Stomach (tissue), 9 donors: ENCODE results near the gene LMF2. TPM values are rescaled to one million over a fixed set of nuclear protein-coding genes. Genes with fewer than 3 reads are reported as not detected.
A peak's percentile ranks its signal among the peaks of the same experiment; 100 is the strongest.
"Not testable (repeated sequence)": the region's sequence is repeated elsewhere in the genome, so short reads cannot be mapped to it uniquely, and the experiment has no call there.

ENCODE experiments used
- DNase-seq, 2 donors: peaks; one replicate each; pipeline versions ENCODE4 v3.0.0 to v3.0.0-alpha.2; 2013 to 2019
- H3K27ac ChIP-seq, 5 donors: fragments of 200-600 bp in 4 of 5; sonication (generic) in 4 of 5; one replicate each; pipeline ENCODE4 v1.5.1; 2013 to 2019; ENCODE audit warnings: mild to moderate bottlenecking in 1 of 5, moderate library complexity in 1 of 5
- H3K27me3 ChIP-seq, 3 donors: fragments of 200-600 bp; sonication (generic); one replicate each; pipeline ENCODE4 v1.5.1; 2017 to 2019; ENCODE audit warnings: mixed run types in 1 of 3
- H3K36me3 ChIP-seq, 4 donors: fragments of 200-600 bp; sonication (generic); 1 replicate in 3 of 4; 2 replicates in 1 of 4; pipeline ENCODE4 v1.5.1; 2016 to 2019
- H3K4me1 ChIP-seq, 4 donors: fragments of 200-600 bp; sonication (generic); one replicate each; pipeline ENCODE4 v1.5.1; 2016 to 2019
- H3K4me3 ChIP-seq, 4 donors: fragments of 200-600 bp; sonication (generic) in 3 of 4; one replicate each; pipeline ENCODE4 v1.5.1; 2016 to 2019; ENCODE audit warnings: mild to moderate bottlenecking in 1 of 4
- H3K9me3 ChIP-seq, 4 donors: fragments of 200-600 bp; sonication (generic); one replicate each; pipeline ENCODE4 v1.5.1; 2016 to 2019
- CTCF ChIP-seq, 7 experiments: fragments of 450-650 bp in 4 of 7; fragments of 200-600 bp in 3 of 7; sonication (generic) in 3 of 7; IDR thresholded peaks; one replicate each; pipeline ENCODE4 v1.5.1; 2016 to 2019; ENCODE audit warnings: antibody characterized with exemption in 7 of 7, control low read depth in 2 of 7, mild to moderate bottlenecking in 1 of 7
- EP300 ChIP-seq: sonication (generic); formaldehyde crosslinking; IDR thresholded peaks from one replicate; pipeline ENCODE4 v1.6.1; 2017; ENCODE audit warnings: antibody characterized with exemption
- POLR2A ChIP-seq, 4 donors: fragments of 450-650 bp; IDR thresholded peaks; one replicate each; pipeline ENCODE4 v1.6.1; 2016; ENCODE audit warnings: antibody characterized with exemption in 4 of 4, control low read depth in 2 of 4, mild to moderate bottlenecking in 1 of 4, moderate library complexity in 1 of 4
- POLR2AphosphoS5 ChIP-seq, 3 donors: sonication (generic); formaldehyde crosslinking; IDR thresholded peaks; one replicate each; pipeline ENCODE4 v1.6.1; 2016; ENCODE audit warnings: antibody characterized with exemption in 3 of 3
- WGBS, 5 donors: extraction: QIAGEN DNeasy Blood & Tissue Kit in 3 of 5; methylation state at CpG; one replicate each; pipeline versions ENCODE4 v1.1.5 to v1.1.7; 2013 to 2018; 5-methylcytosine and 5-hydroxymethylcytosine counted together
- intact Hi-C: fragments of 100-400 bp; cut with DNase I; formaldehyde crosslinking; loops from one replicate; pipeline ENCODE4 v1.15.1; 2023; ENCODE audit warnings: low total_unique reads
- polyA plus RNA-seq, 3 donors: library from polyadenylated mRNA; stranded (reverse); fragments of 200-250 nt; gene quantifications; one replicate each; pipeline ENCODE4 v1.2.3, GENCODE V29; 2013
- total RNA-seq, 5 donors: library from RNA; depleted of rRNA; stranded (reverse); fragments of >200 nt; gene quantifications; one replicate each; pipeline versions ENCODE4 v1.1.0 to v1.2.3, GENCODE V29; 2014 to 2016
- donor health status: healthy with polysubstance abuse.
- donor health status: Bipolar disorder and iron deficiency.
- donor health status: healthy.

LMF2 gene
- total and polyA plus RNA-seq, 8 donors = 11.9 to 212 (median 52.9) TPM

DNA sequence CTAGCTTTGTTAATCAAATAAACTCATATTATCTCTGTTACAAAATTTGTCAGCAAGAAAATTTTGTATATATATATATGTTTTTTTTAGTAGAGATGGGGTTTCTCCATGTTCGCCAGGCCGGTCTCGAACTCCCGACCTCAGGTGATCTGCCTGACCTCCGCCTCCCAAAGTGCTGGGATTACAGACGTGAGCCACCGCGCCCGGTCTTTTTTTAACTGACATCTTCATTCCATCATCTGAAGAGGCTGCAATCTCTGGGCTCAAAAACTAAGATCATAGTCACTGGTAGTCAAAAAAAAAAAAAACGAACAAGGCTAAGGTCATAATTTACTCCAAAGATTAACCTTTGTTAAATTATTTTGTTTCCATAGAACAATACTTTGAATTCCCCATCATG lies 32.9 kb upstream of the LMF2 start:
- Histone ChIP-seq H3K36me3 (no peaks in the 10 kb centered on the region), H3K27ac (peak overlapping the region in 4 of 5 donors; percentile 27 to 98 (median 86)), H3K27me3 (peaks cover 0 to 35% (median 0%) of the 10 kb centered on the region in 3 donors), H3K4me3 (no peak overlapping the region), H3K4me1 (peaks cover 16 to 55% (median 32%) of the 10 kb centered on the region in 4 donors), H3K9me3 (no peaks in the 10 kb centered on the region)
- WGBS, 5 donors = 74 to 85% (median 77%) methylated on average over 10 of the region's 10 CpGs
- intact Hi-C loops = no loop called here
- TF ChIP-seq CTCF (IDR thresholded peaks at IDR 0.05) = no peak
- no peak for DNase-seq

- peaks cover 0 to 38% (median 0%) of the 10 kb centered on the region in 3 donors for H3K27me3 ChIP-seq
- no peak overlapping the region for H3K4me3 ChIP-seq
- no peak for DNase-seq
- 83 to 93% (median 90%) methylated on average over 13 of the region's 13 CpGs for WGBS, 5 donors
- intact Hi-C loops = no loop called here
- H3K36me3 ChIP-seq = no peaks in the 10 kb centered on the region
- peaks cover 14 to 54% (median 23%) of the 10 kb centered on the region in 4 donors for H3K4me1 ChIP-seq
- peak overlapping the region in 4 of 5 donors; percentile 80 to 98 (median 90) for H3K27ac ChIP-seq
- TF ChIP-seq POLR2AphosphoS5 (IDR thresholded peaks at IDR 0.05) (no peak), POLR2A (IDR thresholded peaks at IDR 0.05) (no peak), CTCF (IDR thresholded peaks at IDR 0.05) (no peak), EP300 (no peak)
- H3K9me3 ChIP-seq = no peaks in the 10 kb centered on the region
These were observed 30.3 kb upstream of the LMF2 start for GRCh38 chr22:50537765-50538164.

DNA sequence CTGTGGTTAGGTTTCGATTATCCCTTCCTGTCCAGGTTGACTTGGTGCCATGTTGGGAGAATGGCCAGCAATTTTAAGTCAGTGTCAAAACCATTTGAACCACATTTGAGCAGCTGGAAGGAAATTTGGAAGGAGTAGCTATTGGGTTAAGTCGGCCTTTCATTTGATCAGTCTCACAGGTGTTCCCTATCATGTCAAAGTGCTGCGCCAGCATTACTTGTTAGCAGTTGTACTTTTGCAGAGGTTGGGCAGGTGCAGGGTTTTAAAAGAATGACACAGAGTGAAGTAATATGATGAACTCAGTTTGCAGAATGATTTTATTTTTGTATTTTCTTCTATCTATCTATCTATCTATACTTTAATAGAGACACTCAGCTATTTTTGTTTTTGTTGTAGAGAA lies 28.7 kb upstream of the LMF2 start:
- no peak overlapping the region for H3K4me3 ChIP-seq
- peak overlapping the region in 1 of 5 donors; percentile 98 for H3K27ac ChIP-seq
- peaks cover 0 to 52% (median 0%) of the 10 kb centered on the region in 3 donors for H3K27me3 ChIP-seq
- no peaks in the 10 kb centered on the region for H3K36me3 ChIP-seq
- H3K9me3 ChIP-seq = no peaks in the 10 kb centered on the region
- intact Hi-C loops = no loop called here
- DNase-seq = no peak
- WGBS, 5 donors = 54 to 80% (median 73%) methylated on average over 3 of the region's 3 CpGs
- H3K4me1 ChIP-seq = peaks cover 29 to 68% (median 35%) of the 10 kb centered on the region in 4 donors
- TF ChIP-seq EP300 (no peak), CTCF (IDR thresholded peaks at IDR 0.05) (no peak), POLR2AphosphoS5 (IDR thresholded peaks at IDR 0.05) (no peak), POLR2A (IDR thresholded peaks at IDR 0.05) (no peak)

DNA sequence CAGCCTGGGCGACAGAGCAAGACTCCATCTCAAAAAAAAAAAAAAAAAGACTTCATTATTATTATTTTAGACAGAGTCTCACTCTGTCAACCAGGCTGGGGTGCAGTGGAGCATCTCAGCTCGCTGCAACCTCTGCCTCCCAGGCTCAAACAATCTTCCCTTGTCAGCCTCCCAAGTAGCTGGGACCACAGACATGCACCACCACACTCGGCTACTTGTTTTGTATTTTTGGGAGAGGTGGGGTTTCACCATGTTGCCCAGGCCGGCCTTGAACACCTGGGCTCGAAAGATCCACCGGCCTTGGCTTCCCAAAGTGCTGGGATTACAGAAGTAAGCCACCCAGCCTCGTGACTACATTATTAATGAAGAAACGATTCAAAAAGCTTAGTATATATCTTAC lies 27.6 kb upstream of the LMF2 start:
- Histone ChIP-seq H3K9me3 (no peaks in the 10 kb centered on the region), H3K36me3 (no peaks in the 10 kb centered on the region), H3K27ac (peak overlapping the region in 2 of 5 donors; percentile 95 to 98), H3K27me3 (peaks cover 0 to 63% (median 0%) of the 10 kb centered on the region in 3 donors), H3K4me3 (no peak overlapping the region), H3K4me1 (peaks cover 38 to 69% (median 42%) of the 10 kb centered on the region in 4 donors)
- TF ChIP-seq EP300 (no peak), POLR2AphosphoS5 (IDR thresholded peaks at IDR 0.05) (no peak), CTCF (IDR thresholded peaks at IDR 0.05) (no peak), POLR2A (IDR thresholded peaks at IDR 0.05) (no peak)
- 79 to 93% (median 88%) methylated on average over 7 to 8 of the region's 8 CpGs for WGBS, 5 donors
- intact Hi-C loops = no loop called here
- DNase-seq = no peak

- Histone ChIP-seq H3K27ac (peak overlapping the region in 3 of 5 donors; percentile 27 to 98 (median 95)), H3K27me3 (peaks cover 0 to 73% (median 0%) of the 10 kb centered on the region in 3 donors), H3K4me1 (peaks cover 40 to 71% (median 45%) of the 10 kb centered on the region in 4 donors)
- H3K9me3 ChIP-seq, H3K36me3 ChIP-seq, DNase-seq, H3K4me3 ChIP-seq, intact Hi-C loops: not testable (repeated sequence)
- 57 to 65% (median 59%) methylated on average over 21 of the region's 21 CpGs for WGBS, 5 donors
These were observed 26.6 kb upstream of the LMF2 start for GRCh38 chr22:50533856-50534711.
